Hepatocyte (in vitro differentiated cells): ENCODE measurements around the gene PDGFRB. TPM values are rescaled to one million over a fixed set of nuclear protein-coding genes. Genes with fewer than 3 reads are reported as not detected.

Experiments
- DNase-seq: peaks from one replicate; pipeline ENCODE4 v3.0.0-alpha.2; 2016; ENCODE audit warnings: low spot score
- H2AFZ ChIP-seq: fragments of 200-600 bp; sonication (generic); 2 replicates; pipeline ENCODE4 v1.6.0; 2016; ENCODE audit warnings: antibody characterized with exemption, mild to moderate bottlenecking
- H3K27ac ChIP-seq: fragments of 200-600 bp; sonication (generic); 2 replicates; pipeline ENCODE4 v1.5.1; 2016; ENCODE audit warnings: mild to moderate bottlenecking
- H3K27me3 ChIP-seq: fragments of 200-600 bp; sonication (generic); 2 replicates; pipeline ENCODE4 v1.6.1; 2016
- H3K36me3 ChIP-seq: fragments of 200-600 bp; sonication (generic); replicated peaks from 2 replicates; pipeline ENCODE4 v1.5.1; 2016; ENCODE audit warnings: low read depth; ENCODE audit not compliant: insufficient read depth
- H3K4me1 ChIP-seq: fragments of 200-600 bp; sonication (generic); 2 replicates; pipeline ENCODE4 v1.5.1; 2016; ENCODE audit warnings: mild to moderate bottlenecking, moderate library complexity; ENCODE audit not compliant: insufficient read depth
- H3K4me2 ChIP-seq: fragments of 200-600 bp; sonication (generic); 2 replicates; pipeline ENCODE4 v1.6.0; 2016
- H3K4me3 ChIP-seq: fragments of 200-600 bp; sonication (generic); 2 replicates; pipeline ENCODE4 v1.5.1; 2016; ENCODE audit warnings: mild to moderate bottlenecking
- H3K79me2 ChIP-seq: fragments of 200-600 bp; sonication (generic); 2 replicates; pipeline ENCODE4 v1.6.0; 2017; ENCODE audit warnings: mild to moderate bottlenecking
- H3K9me2 ChIP-seq: fragments of 200-600 bp; sonication (generic); replicated peaks from 2 replicates; pipeline ENCODE4 v1.6.0; 2017; ENCODE audit warnings: mild to moderate bottlenecking; ENCODE audit not compliant: insufficient read depth
- H3K9me3 ChIP-seq: fragments of 200-600 bp; sonication (generic); 2 replicates; pipeline ENCODE4 v1.5.1; 2016; ENCODE audit warnings: low read depth, mild to moderate bottlenecking
- H4K20me1 ChIP-seq: fragments of 200-600 bp; sonication (generic); 2 replicates; pipeline ENCODE4 v1.6.0; 2016; ENCODE audit warnings: mild to moderate bottlenecking; ENCODE audit not compliant: insufficient read depth, poor library complexity, severe bottlenecking
- CTCF ChIP-seq: fragments of 200-600 bp; sonication (generic); IDR thresholded peaks from 2 replicates; pipeline ENCODE4 v1.5.1; 2016; ENCODE audit warnings: antibody characterized with exemption, mild to moderate bottlenecking; ENCODE audit not compliant: poor library complexity
- EZH2 ChIP-seq: fragments of 200-600 bp; sonication (generic); IDR thresholded peaks from 2 replicates; pipeline ENCODE4 v1.6.1; 2016; ENCODE audit warnings: antibody characterized with exemption, mild to moderate bottlenecking, borderline replicate concordance
- EZH2phosphoT487 ChIP-seq: fragments of 200-600 bp; sonication (generic); IDR thresholded peaks from one replicate; pipeline ENCODE4 v1.6.1; 2018; ENCODE audit warnings: antibody characterized with exemption, mild to moderate bottlenecking, low read depth, moderate library complexity; ENCODE audit not compliant: unreplicated experiment, severe bottlenecking
- WGBS: methylation state at CpG from one replicate; pipeline ENCODE4 v1.1.6; 2016; ENCODE audit warnings: low lambda C conversion rate; ENCODE audit errors: missing lambda C conversion rate; 5-methylcytosine and 5-hydroxymethylcytosine counted together
- polyA plus RNA-seq: library from polyadenylated mRNA; unstranded; fragments of >200 nt; fragmentation: Nextera tagmentation; extraction: Ambion mirVana; gene quantifications from 2 replicates; pipeline ENCODE4 v1.2.1, GENCODE V29; 2016
- total RNA-seq: library from RNA; depleted of rRNA; stranded (reverse); fragments of >200 nt; gene quantifications from 2 replicates; pipeline ENCODE4 v1.2.3, GENCODE V29; 2014

The PDGFRB gene
- total and polyA plus RNA-seq, 2 experiments from 2014 or later = 55.1 to 55.2 TPM

- H2AFZ ChIP-seq = no peak overlapping the region
- no peaks in the 10 kb centered on the region for H3K27me3 ChIP-seq
- no peak overlapping the region for H3K4me3 ChIP-seq
- DNase-seq = no peak
- H3K27ac ChIP-seq = no peak overlapping the region
- H3K4me2 ChIP-seq = no peak overlapping the region
- no peaks in the 10 kb centered on the region for H3K36me3 ChIP-seq
- H4K20me1 ChIP-seq = no peaks in the 10 kb centered on the region
- TF ChIP-seq EZH2 = no peak
- peak; percentile 27 for TF ChIP-seq CTCF
- TF ChIP-seq EZH2phosphoT487 = no peak
- H3K79me2 ChIP-seq = peaks cover 28% of the 10 kb centered on the region
- H3K9me2 ChIP-seq = no peaks in the 10 kb centered on the region
- 68% methylated on average over 5 of the region's 5 CpGs for WGBS
- no peaks in the 10 kb centered on the region for H3K9me3 ChIP-seq
- peaks cover 23% of the 10 kb centered on the region for H3K4me1 ChIP-seq
Observed at GRCh38 chr5:150175536-150175935, 19.9 kb upstream of the PDGFRB start.

- TF ChIP-seq EZH2phosphoT487 (no peak), EZH2 (no peak), CTCF (no peak)
- Histone ChIP-seq H3K9me3 (no peaks in the 10 kb centered on the region), H3K27ac (no peak overlapping the region), H4K20me1 (no peaks in the 10 kb centered on the region), H2AFZ (no peak overlapping the region), H3K4me1 (peaks cover 18% of the 10 kb centered on the region), H3K27me3 (no peaks in the 10 kb centered on the region), H3K36me3 (no peaks in the 10 kb centered on the region), H3K4me3 (no peak overlapping the region), H3K9me2 (no peaks in the 10 kb centered on the region), H3K4me2 (no peak overlapping the region), H3K79me2 (peaks cover 28% of the 10 kb centered on the region)
- WGBS = 68% methylated on average over 1 of the region's 1 CpG
- no peak for DNase-seq
Observed at GRCh38 chr5:150175076-150175475, 19.4 kb upstream of the PDGFRB start.

GRCh38 chr5:150174285-150174684, 18.6 kb upstream of the PDGFRB start:
- Histone ChIP-seq H3K79me2 (peaks cover 27% of the 10 kb centered on the region), H3K9me2 (no peaks in the 10 kb centered on the region), H3K4me1 (peaks cover 17% of the 10 kb centered on the region), H3K9me3 (no peaks in the 10 kb centered on the region), H3K27me3 (no peaks in the 10 kb centered on the region), H3K36me3 (no peaks in the 10 kb centered on the region), H3K4me2 (no peak overlapping the region), H3K27ac (no peak overlapping the region), H3K4me3 (no peak overlapping the region), H2AFZ (no peak overlapping the region), H4K20me1 (no peaks in the 10 kb centered on the region)
- 91% methylated on average over 6 of the region's 6 CpGs for WGBS
- no peak for DNase-seq
- TF ChIP-seq EZH2 = no peak
- no peak for TF ChIP-seq EZH2phosphoT487
- no peak for TF ChIP-seq CTCF

GRCh38 chr5:150173161-150173560, 17.5 kb upstream of the PDGFRB start:
- Histone ChIP-seq H2AFZ (no peak overlapping the region), H3K9me2 (no peaks in the 10 kb centered on the region), H3K27ac (no peak overlapping the region), H3K9me3 (no peaks in the 10 kb centered on the region), H3K79me2 (peaks cover 22% of the 10 kb centered on the region), H3K4me3 (no peak overlapping the region), H3K27me3 (no peaks in the 10 kb centered on the region), H3K4me1 (peaks cover 26% of the 10 kb centered on the region), H3K4me2 (no peak overlapping the region), H3K36me3 (no peaks in the 10 kb centered on the region), H4K20me1 (no peaks in the 10 kb centered on the region)
- 67% methylated on average over 3 of the region's 3 CpGs for WGBS
- DNase-seq = no peak
- no peak for TF ChIP-seq EZH2
- TF ChIP-seq CTCF = no peak
- TF ChIP-seq EZH2phosphoT487 = no peak
